Activated CD4-positive, CD25-positive, alpha-beta regulatory T cell treated with anti-CD3 and anti-CD28 coated beads, Interleukin-2, amount 50 U/mL, for 72 hours (primary cell): ENCODE measurements around the gene ATXN7L1.

Experiments
- DNase-seq: peaks from one replicate; pipeline ENCODE4 v3.0.0; 2021

The ATXN7L1 gene

GRCh38 chr7:105691680-105692564 lies 184.5 kb downstream of the ATXN7L1 start:
- peak; percentile 53 for DNase-seq

GRCh38 chr7:105691082-105691679 lies 185.2 kb downstream of the ATXN7L1 start:
- DNase-seq = peak; percentile 47

GRCh38 chr7:105690325-105690945 lies 186.0 kb downstream of the ATXN7L1 start:
- no peak for DNase-seq

- no peak for DNase-seq
Measured at GRCh38 chr7:105689067-105689819, 187.2 kb downstream of the ATXN7L1 start.

GRCh38 chr7:105688617-105689016 lies 187.8 kb downstream of the ATXN7L1 start:
- no peak for DNase-seq

- DNase-seq = no peak
Measured at GRCh38 chr7:105685161-105685560, 191.2 kb downstream of the ATXN7L1 start.

- no peak for DNase-seq
Measured at GRCh38 chr7:105682341-105683060, 193.9 kb downstream of the ATXN7L1 start.

GRCh38 chr7:105680505-105681187 lies 195.8 kb downstream of the ATXN7L1 start:
- DNase-seq = no peak

- DNase-seq = no peak
Measured at GRCh38 chr7:105678811-105679495, 197.4 kb downstream of the ATXN7L1 start.

GRCh38 chr7:105677817-105678573 lies 198.4 kb downstream of the ATXN7L1 start:
- peak; percentile 44 for DNase-seq

GRCh38 chr7:105677410-105677730 lies 199.0 kb downstream of the ATXN7L1 start:
- no peak for DNase-seq

- DNase-seq = peak; percentile 57
Measured at GRCh38 chr7:105675934-105676371, 200.4 kb downstream of the ATXN7L1 start.

GRCh38 chr7:105674200-105674920 lies 202.0 kb downstream of the ATXN7L1 start:
- no peak for DNase-seq

GRCh38 chr7:105673367-105674084 lies 202.9 kb downstream of the ATXN7L1 start:
- no peak for DNase-seq

GRCh38 chr7:105672801-105673200 lies 203.6 kb downstream of the ATXN7L1 start:
- no peak for DNase-seq

- DNase-seq = no peak
Measured at GRCh38 chr7:105666324-105666723, 210.1 kb downstream of the ATXN7L1 start.

- no peak for DNase-seq
Measured at GRCh38 chr7:105665684-105666083, 210.7 kb downstream of the ATXN7L1 start.

GRCh38 chr7:105664816-105665525 lies 211.4 kb downstream of the ATXN7L1 start:
- no peak for DNase-seq
